Activated B cell treated with CpG ODN at 0.5 μM for 24 hours (primary cell): ENCODE data around the gene DRG2. TPM values are rescaled to one million over a fixed set of nuclear protein-coding genes. Genes with fewer than 3 reads are reported as not detected.

Experiments
- ATAC-seq: fragments of 200-7000 bp; cut with Tn5 transposase; one replicate; pipeline ENCODE4 v1.10.0; 2021; ENCODE audit warnings: low read depth, mild to moderate bottlenecking, moderate library complexity
- CTCF ChIA-PET: fragments of 350-600 bp; sonication (Branson Sonifier 250); formaldehyde crosslinking; loops from one replicate; lab custom pipeline; 2021; ENCODE audit warnings: antibody characterized with exemption; lab: Charles Lee
- POLR2A ChIA-PET: fragments of 350-600 bp; sonication (Branson Sonifier 250); formaldehyde crosslinking; loops from one replicate; lab custom pipeline; 2021; ENCODE audit warnings: antibody characterized with exemption; lab: Charles Lee
- DNase-seq: peaks from one replicate; pipeline ENCODE4 v3.0.0; 2022
- H3K27ac Mint-ChIP-seq: one replicate; pipeline ENCODE4 v1.8.0; 2020; ENCODE audit warnings: mixed read lengths
- H3K27me3 Mint-ChIP-seq: one replicate; pipeline ENCODE4 v1.8.0; 2021; ENCODE audit warnings: mixed read lengths
- H3K36me3 Mint-ChIP-seq: one replicate; pipeline ENCODE4 v1.8.0; 2021; ENCODE audit warnings: low read depth, mixed read lengths
- H3K4me1 Mint-ChIP-seq: one replicate; pipeline ENCODE4 v1.8.0; 2021; ENCODE audit warnings: mixed read lengths
- H3K4me3 Mint-ChIP-seq: one replicate; pipeline ENCODE4 v1.8.0; 2020; ENCODE audit warnings: mild to moderate bottlenecking, mixed read lengths
- H3K9me3 Mint-ChIP-seq: one replicate; pipeline ENCODE4 v1.8.0; 2020; ENCODE audit warnings: mixed read lengths
- CTCF ChIP-seq: fragments of 200-600 bp; IDR thresholded peaks from one replicate; pipeline ENCODE4 v1.8.0; 2022; ENCODE audit warnings: antibody characterized with exemption, mild to moderate bottlenecking
- intact Hi-C: fragments of 100-400 bp; cut with micrococcal nuclease; formaldehyde crosslinking; loops from one replicate; pipeline ENCODE4 v1.15.1; 2024
- total RNA-seq: library from RNA; stranded (reverse); gene quantifications from 2 replicates; pipeline ENCODE4 v1.2.3, GENCODE V29; 2022

The DRG2 gene
- 55.7 and 67.1 TPM in 2 replicates for total RNA-seq

GRCh38 chr17:18087610-18088491, at the start of gene DRG2:
TSS of gene DRG2 (plus strand) at chr17:18087948. CDS start at chr17:18088024, 76 bp downstream.
- peak; percentile 95 for ATAC-seq
- ChIA-PET POLR2A (interaction anchor here (0.6 to 1.0 kb wide), 4 partner anchors 14 to 95 kb away, joined by 3 to 9 read pairs (median 4); partner anchors contain the start of gene ALKBH5), CTCF (no interaction called here)
- TF ChIP-seq CTCF = no peak
- Mint-ChIP-seq H3K27ac (peak within 1 kb of the TSS; percentile 95), H3K4me1 (peaks cover 26% of the 10 kb centered on the region), H3K9me3 (no peaks in the 10 kb centered on the region), H3K4me3 (peak within 1 kb of the TSS; percentile 99), H3K27me3 (no peaks in the 10 kb centered on the region), H3K36me3 (peaks cover 29% of the 10 kb centered on the region)
- intact Hi-C loops = loop anchor here (1.0 to 5.0 kb wide), 7 partner anchors 14 to 497 kb away; partner anchors contain the start of genes ALKBH5, ATPAF2, DRC3 and GID4
- peak; percentile 93 for DNase-seq

DNA sequence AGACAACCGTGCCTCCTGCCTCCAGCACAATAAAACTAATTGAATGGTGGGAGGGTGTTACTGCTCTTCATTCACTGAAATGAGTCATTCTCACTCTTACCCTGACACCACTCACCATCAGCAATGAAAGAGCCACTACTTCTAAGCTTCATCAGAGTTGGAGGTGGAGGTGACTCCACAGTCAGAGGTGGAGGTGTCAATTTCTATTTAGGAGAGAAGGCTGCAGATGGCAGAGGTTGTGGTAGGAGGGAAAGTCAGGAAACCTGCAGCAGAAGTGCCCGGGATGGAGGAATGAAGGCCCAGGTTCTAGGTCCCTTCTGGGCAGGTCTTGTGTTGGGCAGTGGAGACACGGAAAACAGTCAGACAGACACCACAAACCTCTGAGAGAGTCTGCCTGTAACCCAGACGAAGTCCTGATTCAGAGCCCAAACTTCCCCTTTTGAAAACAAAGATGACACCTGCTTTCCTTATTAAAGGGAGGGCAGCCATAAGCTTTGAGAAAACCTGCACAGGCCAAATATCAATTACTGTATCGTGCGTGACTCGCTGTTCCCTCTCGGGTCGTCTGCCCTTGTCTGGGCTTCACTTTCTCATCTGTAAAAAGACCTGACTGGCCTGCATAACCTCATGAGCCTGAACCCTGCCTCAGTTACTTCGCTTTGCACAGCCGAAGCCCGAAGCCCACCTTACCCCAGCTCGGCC, 49.4 kb upstream of the DRG2 start:
- Mint-ChIP-seq H3K36me3 (peaks cover 14% of the 10 kb centered on the region), H3K27ac (peak overlapping the region; percentile 92), H3K4me3 (peak overlapping the region; percentile 94), H3K27me3 (no peaks in the 10 kb centered on the region), H3K4me1 (peaks cover 60% of the 10 kb centered on the region), H3K9me3 (no peaks in the 10 kb centered on the region)
- ChIA-PET CTCF (interaction anchor here (1.0 to 1.1 kb wide), 2 partner anchors 288 to 358 kb away, joined by 3 to 4 read pairs; no protein-coding TSS in a partner anchor), POLR2A (interaction anchor here (0.5 to 1.7 kb wide), 3 partner anchors 66 to 312 kb away, joined by 3 to 12 read pairs (median 7); partner anchors contain the start of genes DRC3 and TOM1L2)
- intact Hi-C loops = loop anchor here (2.0 to 10.0 kb wide), 8 partner anchors 49 to 733 kb away; partner anchors contain the start of genes ALKBH5, DRG2, NT5M and SMCR8
- ATAC-seq (peak; percentile 14), DNase-seq (peak; percentile 24)
- TF ChIP-seq CTCF = no peak

DNA sequence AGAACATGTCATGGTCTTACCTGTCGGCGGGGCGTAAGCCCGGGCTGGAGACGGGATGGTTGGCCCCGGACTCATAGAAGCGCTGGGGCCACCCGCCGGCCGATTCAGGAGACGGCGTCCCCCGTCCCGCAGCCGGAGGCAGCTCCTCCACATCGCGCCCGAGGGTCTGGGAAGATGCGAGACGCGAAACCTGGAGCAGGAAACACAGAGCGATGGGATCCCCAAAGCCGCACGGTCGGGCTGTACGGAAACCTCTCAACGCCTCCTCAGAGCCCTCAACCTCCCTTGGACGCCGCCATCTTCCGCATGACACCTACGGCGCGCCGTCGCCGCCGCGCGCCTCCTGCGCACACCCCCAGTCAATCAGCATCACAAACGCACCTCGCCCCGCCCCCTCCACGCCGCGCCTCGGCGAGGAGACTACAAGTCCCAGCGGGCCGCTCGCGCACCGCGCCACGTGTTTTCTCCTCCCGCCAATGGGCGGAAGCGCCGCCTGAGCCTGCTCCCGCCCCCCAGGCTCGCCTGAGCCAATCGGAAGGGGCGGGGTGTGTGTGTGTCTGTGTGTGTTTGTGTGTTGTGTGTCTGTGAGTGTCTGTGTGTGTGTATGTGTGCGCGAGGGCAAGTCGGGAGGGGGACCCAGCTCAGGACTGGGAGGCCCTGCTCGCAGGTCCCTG, 48.8 kb upstream of the DRG2 start, which contains the start of the genes ATPAF2 and GID4:
Gene ATPAF2, minus strand, starts transcription at position 308 of the 674 bp plus-strand sequence. Its CDS starts 155 bp downstream, at position 153.
Gene GID4, plus strand, starts transcription at position 548 of the 674 bp plus-strand sequence. Its CDS starts 57 bp downstream, at position 605.
- Mint-ChIP-seq H3K27ac (peak within 1 kb of the TSS; percentile 92), H3K4me1 (peaks cover 54% of the 10 kb centered on the region), H3K4me3 (peak within 1 kb of the TSS; percentile 94), H3K27me3 (no peaks in the 10 kb centered on the region), H3K36me3 (peaks cover 14% of the 10 kb centered on the region), H3K9me3 (no peaks in the 10 kb centered on the region)
- ATAC-seq (peak; percentile 87), DNase-seq (peak; percentile 99)
- ChIA-PET CTCF (interaction anchor here (1.0 to 1.1 kb wide), 2 partner anchors 289 to 359 kb away, joined by 3 to 4 read pairs; no protein-coding TSS in a partner anchor), POLR2A (interaction anchor here (0.9 to 1.7 kb wide), 2 partner anchors 66 to 313 kb away, joined by 3 to 7 read pairs; partner anchors contain the start of genes DRC3 and TOM1L2)
- intact Hi-C loops = loop anchor here (1.0 to 10.0 kb wide), 11 partner anchors 48 to 734 kb away; partner anchors contain the start of genes ALKBH5, DRC3, DRG2 and NT5M
- no peak for TF ChIP-seq CTCF

DNA sequence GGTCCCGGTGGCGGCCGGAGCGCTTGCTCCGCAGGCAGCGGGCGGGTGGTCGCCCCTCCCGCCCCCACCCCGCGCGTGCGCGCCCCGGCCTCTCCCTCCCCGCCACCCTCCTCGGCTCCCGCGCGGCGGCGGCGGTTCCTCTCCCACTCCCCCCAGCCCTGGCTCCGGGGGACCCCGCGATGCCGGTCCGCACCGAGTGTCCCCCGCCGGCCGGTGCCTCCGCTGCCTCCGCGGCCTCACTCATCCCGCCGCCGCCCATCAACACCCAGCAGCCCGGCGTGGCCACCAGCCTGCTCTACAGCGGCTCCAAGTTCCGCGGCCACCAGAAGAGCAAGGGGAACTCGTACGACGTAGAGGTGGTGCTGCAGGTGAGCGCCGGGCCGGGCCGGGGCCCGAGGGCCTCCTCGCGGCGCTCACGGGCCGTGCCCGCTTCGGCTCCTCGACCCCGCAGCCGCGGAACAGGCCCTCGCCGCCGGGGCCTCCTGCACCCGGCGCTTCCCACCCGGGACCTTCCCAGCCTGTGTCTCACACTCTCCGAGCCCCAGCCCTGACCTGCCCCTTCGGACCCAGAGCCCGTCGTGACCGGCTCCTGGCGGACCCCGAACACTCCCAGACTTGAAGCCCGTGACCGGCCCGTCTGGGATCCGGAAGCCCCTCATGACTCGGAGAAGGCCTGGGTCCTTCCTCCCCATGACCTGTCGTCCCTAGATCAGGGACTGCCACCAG, 48.0 kb upstream of the DRG2 start:
- no peak for DNase-seq
- intact Hi-C loops = loop anchor here (1.0 to 10.0 kb wide), 11 partner anchors 47 to 735 kb away; partner anchors contain the start of genes ALKBH5, DRC3, DRG2 and NT5M
- peak overlapping the region; percentile 94 for H3K4me3 Mint-ChIP-seq
- H3K4me1 Mint-ChIP-seq = peaks cover 50% of the 10 kb centered on the region
- H3K27me3 Mint-ChIP-seq = no peaks in the 10 kb centered on the region
- H3K36me3 Mint-ChIP-seq = peaks cover 14% of the 10 kb centered on the region
- ChIA-PET POLR2A (no interaction called here), CTCF (no interaction called here)
- TF ChIP-seq CTCF = no peak
- H3K9me3 Mint-ChIP-seq = no peaks in the 10 kb centered on the region
- peak overlapping the region; percentile 92 for H3K27ac Mint-ChIP-seq
- peak; percentile 47 for ATAC-seq
